ENCODE measurements around the gene CHCHD3. TPM values are rescaled to one million over a fixed set of nuclear protein-coding genes. Genes with fewer than 3 reads are reported as not detected.

The CHCHD3 gene
- total RNA-seq, 1 donor = 104 TPM

DNA sequence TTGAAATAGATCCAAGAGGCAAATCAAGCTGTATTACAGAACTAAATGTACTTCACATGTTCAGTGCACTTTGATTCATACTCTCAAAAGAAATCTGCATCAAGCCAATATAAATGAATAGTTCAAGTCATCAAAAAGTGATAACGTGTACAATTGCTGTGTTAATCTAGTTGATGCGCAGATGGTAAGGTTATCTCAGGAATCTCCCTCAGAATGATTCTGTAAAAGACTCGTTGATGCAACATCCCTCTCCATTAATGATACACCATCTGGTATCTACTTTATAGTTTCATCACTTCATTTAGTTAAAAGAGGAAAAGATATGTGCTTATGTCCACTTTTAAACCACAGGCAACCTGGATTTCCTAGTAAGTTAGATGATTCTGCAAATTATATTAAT, 200.6 kb downstream of the CHCHD3 start:
- TF ChIP-seq, protein P1, sequence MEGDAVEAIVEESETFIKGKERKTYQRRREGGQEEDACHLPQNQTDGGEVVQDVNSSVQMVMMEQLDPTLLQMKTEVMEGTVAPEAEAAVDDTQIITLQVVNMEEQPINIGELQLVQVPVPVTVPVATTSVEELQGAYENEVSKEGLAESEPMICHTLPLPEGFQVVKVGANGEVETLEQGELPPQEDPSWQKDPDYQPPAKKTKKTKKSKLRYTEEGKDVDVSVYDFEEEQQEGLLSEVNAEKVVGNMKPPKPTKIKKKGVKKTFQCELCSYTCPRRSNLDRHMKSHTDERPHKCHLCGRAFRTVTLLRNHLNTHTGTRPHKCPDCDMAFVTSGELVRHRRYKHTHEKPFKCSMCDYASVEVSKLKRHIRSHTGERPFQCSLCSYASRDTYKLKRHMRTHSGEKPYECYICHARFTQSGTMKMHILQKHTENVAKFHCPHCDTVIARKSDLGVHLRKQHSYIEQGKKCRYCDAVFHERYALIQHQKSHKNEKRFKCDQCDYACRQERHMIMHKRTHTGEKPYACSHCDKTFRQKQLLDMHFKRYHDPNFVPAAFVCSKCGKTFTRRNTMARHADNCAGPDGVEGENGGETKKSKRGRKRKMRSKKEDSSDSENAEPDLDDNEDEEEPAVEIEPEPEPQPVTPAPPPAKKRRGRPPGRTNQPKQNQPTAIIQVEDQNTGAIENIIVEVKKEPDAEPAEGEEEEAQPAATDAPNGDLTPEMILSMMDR (IDR thresholded peaks at IDR 0.05; ENCODE audit: insufficient read depth, low read depth, low read length) = no peak
- H3K4me3 ChIP-seq (ENCODE audit: low read depth, low read length) = no peak overlapping the region
- DNase-seq (ENCODE audit: low read depth) = no peak

DNA sequence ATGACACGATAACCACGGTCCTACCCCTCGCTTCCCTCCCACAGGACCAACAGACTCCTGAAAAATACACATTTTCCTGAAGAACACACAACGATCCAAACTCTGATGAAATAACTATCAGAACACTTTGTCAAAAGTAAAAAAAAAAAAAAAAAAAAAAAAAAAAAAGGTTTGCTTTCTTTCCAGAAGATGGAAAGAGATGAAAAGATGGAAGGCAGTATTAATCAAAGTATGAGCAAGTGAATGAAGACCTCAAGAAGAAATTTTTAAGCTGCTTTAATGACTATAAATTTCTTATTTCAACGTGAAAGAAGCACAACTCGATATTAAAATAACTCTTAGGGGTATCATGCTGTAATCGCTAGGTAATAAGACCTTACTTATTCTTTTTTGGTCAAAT, 202.3 kb downstream of the CHCHD3 start:
- H3K4me3 ChIP-seq (ENCODE audit: low read depth, low read length) = no peak overlapping the region

DNA sequence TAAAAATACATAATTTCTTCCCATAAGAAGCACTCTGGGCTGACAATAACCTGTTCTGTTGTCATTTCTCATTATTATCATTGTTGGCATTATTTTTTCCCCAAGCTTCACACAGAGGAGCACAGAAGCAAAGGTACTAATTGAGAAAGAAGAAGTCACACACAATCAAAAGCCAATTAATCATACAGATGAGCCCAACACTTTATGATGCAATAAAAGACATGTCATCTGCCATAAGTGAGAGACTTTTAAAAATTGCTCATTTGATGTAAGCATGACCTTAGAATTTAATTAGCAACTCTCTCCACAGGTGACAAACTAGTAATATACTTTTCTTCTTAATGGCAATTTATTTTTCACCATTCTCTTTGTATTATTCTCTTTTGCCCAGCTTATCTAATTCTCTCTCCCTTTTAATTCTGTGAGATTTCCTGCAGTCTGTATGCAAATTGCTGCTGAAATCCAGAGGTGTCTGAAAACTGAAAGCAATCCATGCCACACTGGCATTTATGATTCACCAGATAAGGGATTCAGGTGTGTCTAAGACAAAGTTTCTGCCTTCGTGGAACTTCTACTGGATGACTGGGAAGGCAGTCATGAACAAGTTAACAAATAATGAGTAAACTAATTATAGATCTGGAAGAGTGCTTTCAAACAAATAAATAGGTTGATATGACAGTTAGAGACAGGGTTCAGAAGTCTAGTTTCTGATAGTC, 203.5 kb downstream of the CHCHD3 start:
- TF ChIP-seq, protein P1 (IDR thresholded peaks at IDR 0.05; ENCODE audit: insufficient read depth, low read depth, low read length) = no peak
- no peak for DNase-seq (ENCODE audit: low read depth)
- no peak overlapping the region for H3K4me3 ChIP-seq (ENCODE audit: low read depth, low read length)

More for the DNA sequence above, 202.3 kb downstream of the CHCHD3 start:
- DNase-seq (ENCODE audit: low read depth) = no peak
- TF ChIP-seq, protein P1 (IDR thresholded peaks at IDR 0.05; ENCODE audit: insufficient read depth, low read depth, low read length) = no peak

DNA sequence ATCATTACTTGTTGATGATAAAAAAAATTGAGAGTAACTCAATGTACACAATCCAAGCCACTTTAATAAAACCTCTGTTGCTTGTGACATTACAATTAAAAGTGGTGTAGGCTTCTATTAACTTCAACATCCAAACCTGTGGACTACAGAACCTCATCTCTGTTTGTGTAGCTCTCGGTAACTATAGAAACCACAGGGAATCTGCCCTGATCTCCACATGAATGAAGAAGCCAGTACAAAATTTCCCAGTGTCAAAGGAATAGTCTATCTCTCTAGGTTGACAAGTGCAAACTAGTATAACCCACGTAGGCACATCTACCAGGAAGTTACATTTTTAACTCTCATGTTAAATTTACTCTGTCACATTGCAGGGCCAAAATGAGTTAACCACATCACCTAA, 204.3 kb downstream of the CHCHD3 start:
- no peak overlapping the region for H3K4me3 ChIP-seq (ENCODE audit: low read depth, low read length)
- DNase-seq (ENCODE audit: low read depth) = no peak
- TF ChIP-seq, protein P1 (IDR thresholded peaks at IDR 0.05; ENCODE audit: insufficient read depth, low read depth, low read length) = no peak

DNA sequence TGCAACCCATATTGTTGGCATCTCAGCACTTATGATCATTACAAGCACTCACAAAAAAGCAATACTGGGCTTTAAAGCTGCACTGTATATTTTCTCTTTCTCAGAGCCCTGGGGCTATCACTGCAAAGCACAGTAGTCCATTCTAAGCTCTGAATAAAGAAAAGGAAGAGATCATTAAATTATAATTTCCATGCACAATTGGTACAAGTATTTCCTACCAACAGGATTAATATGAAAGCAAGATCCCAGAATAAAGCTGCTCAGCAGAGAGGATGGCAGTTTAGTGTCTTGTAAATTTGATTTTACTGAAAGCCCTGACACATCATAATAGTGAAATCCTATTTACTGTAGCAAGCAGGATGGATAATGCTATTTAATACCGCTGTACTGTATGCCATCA, 205.3 kb downstream of the CHCHD3 start:
- no peak overlapping the region for H3K4me3 ChIP-seq (ENCODE audit: low read depth, low read length)
- TF ChIP-seq, protein P1 (IDR thresholded peaks at IDR 0.05; ENCODE audit: insufficient read depth, low read depth, low read length) = no peak
- no peak for DNase-seq (ENCODE audit: low read depth)

DNA sequence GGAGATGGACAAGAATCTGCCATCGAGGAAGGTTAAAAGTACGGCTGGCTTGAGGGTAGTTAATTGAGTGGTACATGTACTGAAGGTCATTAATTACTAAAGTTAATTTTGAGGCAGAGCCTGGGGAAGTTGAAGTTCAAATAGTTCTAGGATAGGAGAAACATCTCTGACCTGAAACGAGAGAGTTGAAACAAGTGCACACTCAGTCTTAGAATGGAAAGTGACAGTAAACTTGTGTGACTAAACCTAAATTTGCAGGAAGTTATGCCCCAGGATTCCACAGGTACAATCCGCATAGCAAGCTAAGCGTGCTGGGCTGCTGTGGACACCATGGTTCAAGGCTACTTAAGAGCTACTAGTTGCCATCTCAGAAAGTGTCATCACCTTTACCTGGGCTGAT, 209.9 kb downstream of the CHCHD3 start:
- no peak for DNase-seq (ENCODE audit: low read depth)
- H3K4me3 ChIP-seq (ENCODE audit: low read depth, low read length) = no peak overlapping the region
- TF ChIP-seq, protein P1 (IDR thresholded peaks at IDR 0.05; ENCODE audit: insufficient read depth, low read depth, low read length) = no peak

DNA sequence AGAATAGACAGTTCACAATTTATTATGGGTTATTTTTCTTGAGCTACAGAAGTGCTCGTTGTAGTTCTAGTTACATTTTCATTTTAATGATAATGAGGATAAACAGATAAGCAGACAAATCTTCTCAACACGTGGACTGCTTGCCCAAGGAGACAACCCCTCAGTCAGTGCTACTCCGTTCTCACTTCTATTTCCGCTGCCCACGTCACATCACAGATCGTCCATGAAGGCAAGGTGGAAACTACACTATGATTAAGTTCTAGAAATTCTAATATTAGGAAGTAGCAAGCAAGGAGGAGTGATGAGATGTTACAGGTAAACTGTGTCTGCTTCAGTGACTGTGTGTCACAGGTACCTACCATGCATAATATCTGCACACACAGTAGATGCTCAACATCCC, 210.5 kb downstream of the CHCHD3 start:
- no peak for DNase-seq (ENCODE audit: low read depth)
- TF ChIP-seq, protein P1 (IDR thresholded peaks at IDR 0.05; ENCODE audit: insufficient read depth, low read depth, low read length) = no peak
- H3K4me3 ChIP-seq (ENCODE audit: low read depth, low read length) = no peak overlapping the region

All from fibroblast of villous mesenchyme (primary cell).